Measurements from ENCODE around the gene BBC3.

The BBC3 gene

GRCh38 chr19:47239152-47239551, 8.2 kb upstream of the BBC3 start:
- Mint-ChIP-seq H3K4me1 (peaks cover 8% of the 10 kb centered on the region), H3K36me3 (ENCODE audit: low read depth) (no peaks in the 10 kb centered on the region), H3K9me3 (no peaks in the 10 kb centered on the region), H3K4me3 (peak overlapping the region; percentile 67 to 86 (median 76)), H3K27ac (peak overlapping the region in 1 of 3 experiments; percentile 82), H3K27me3 (ENCODE audit: low read depth) (peaks cover 20% of the 10 kb centered on the region)
- no peak for TF ChIP-seq CTCF (IDR thresholded peaks at IDR 0.05; ENCODE audit: unreplicated experiment in 3 of 3)

- H3K36me3 Mint-ChIP-seq (ENCODE audit: low read depth), result no peaks in the 10 kb centered on the region
- no peak overlapping the region for H3K27ac Mint-ChIP-seq
- H3K4me1 Mint-ChIP-seq, result peaks cover 18% of the 10 kb centered on the region
- H3K4me3 Mint-ChIP-seq, result no peak overlapping the region
- no peaks in the 10 kb centered on the region for H3K9me3 Mint-ChIP-seq
- H3K27me3 Mint-ChIP-seq (ENCODE audit: low read depth), result peaks cover 25% of the 10 kb centered on the region
- TF ChIP-seq CTCF (IDR thresholded peaks at IDR 0.05; ENCODE audit: unreplicated experiment in 3 of 3), result no peak
These were observed 5.2 kb upstream of the BBC3 start for GRCh38 chr19:47236072-47236675.

GRCh38 chr19:47232422-47233211, 1.6 kb upstream of the BBC3 start:
- peaks cover 12% of the 10 kb centered on the region for H3K4me1 Mint-ChIP-seq
- peak overlapping the region; percentile 1 to 59 (median 5) for H3K27ac Mint-ChIP-seq
- H3K9me3 Mint-ChIP-seq, result no peaks in the 10 kb centered on the region
- peaks cover 15% of the 10 kb centered on the region for H3K27me3 Mint-ChIP-seq (ENCODE audit: low read depth)
- H3K4me3 Mint-ChIP-seq, result peak overlapping the region; percentile 79 to 85 (median 84)
- no peaks in the 10 kb centered on the region for H3K36me3 Mint-ChIP-seq (ENCODE audit: low read depth)
- TF ChIP-seq CTCF (IDR thresholded peaks at IDR 0.05; ENCODE audit: unreplicated experiment in 3 of 3), result no peak

- H3K4me3 Mint-ChIP-seq, result peak overlapping the region; percentile 79 to 87 (median 85)
- H3K4me1 Mint-ChIP-seq, result peaks cover 12% of the 10 kb centered on the region
- peak overlapping the region; percentile 40 to 83 (median 65) for H3K27ac Mint-ChIP-seq
- peaks cover 15% of the 10 kb centered on the region for H3K27me3 Mint-ChIP-seq (ENCODE audit: low read depth)
- H3K9me3 Mint-ChIP-seq, result no peaks in the 10 kb centered on the region
- TF ChIP-seq CTCF (IDR thresholded peaks at IDR 0.05; ENCODE audit: unreplicated experiment in 3 of 3), result no peak
- H3K36me3 Mint-ChIP-seq (ENCODE audit: low read depth), result no peaks in the 10 kb centered on the region
These were observed 436 bp upstream of the BBC3 start for GRCh38 chr19:47231215-47232054.

GRCh38 chr19:47230054-47230920, 712 bp downstream of the BBC3 start:
- Mint-ChIP-seq H3K27ac (no peak overlapping the region), H3K4me3 (peak overlapping the region in 1 of 3 experiments; percentile 45), H3K36me3 (ENCODE audit: low read depth) (peaks cover 5% of the 10 kb centered on the region), H3K4me1 (peaks cover 17% of the 10 kb centered on the region), H3K27me3 (ENCODE audit: low read depth) (peaks cover 11% of the 10 kb centered on the region), H3K9me3 (no peaks in the 10 kb centered on the region)
- peak; percentile 79 to 89 (median 85) for TF ChIP-seq CTCF (IDR thresholded peaks at IDR 0.05; ENCODE audit: unreplicated experiment in 3 of 3)

Data from nephron (organoid).